H9 (cell line): Measurements from ENCODE around the gene UPF1. TPM values are rescaled to one million over a fixed set of nuclear protein-coding genes. Genes with fewer than 3 reads are reported as not detected.

Source experiments
- DNase-seq: peaks from one replicate; pipeline ENCODE4 v3.0.0-alpha.2; 2017
- H2AFZ ChIP-seq: one replicate; pipeline ENCODE4 v1.6.1; 2013; ENCODE audit warnings: mild to moderate bottlenecking, low read length, control low read depth, moderate library complexity
- H2AK5ac ChIP-seq: 2 replicates; pipeline ENCODE4 v1.6.1; 2013; ENCODE audit warnings: low read length, control low read depth, mixed read lengths; ENCODE audit not compliant: insufficient read length
- H2BK120ac ChIP-seq: one replicate; pipeline ENCODE4 v1.6.1; 2013; ENCODE audit warnings: low read depth, mild to moderate bottlenecking, low read length, control low read depth, inconsistent platforms; ENCODE audit not compliant: poor library complexity, severe bottlenecking
- H2BK12ac ChIP-seq: 2 replicates; pipeline ENCODE4 v1.6.1; 2013; ENCODE audit warnings: low read length, control low read depth, mixed read lengths, low read depth; ENCODE audit not compliant: insufficient read length
- H2BK15ac ChIP-seq: 2 replicates; pipeline ENCODE4 v1.6.1; 2013; ENCODE audit warnings: low read depth, low read length, control low read depth
- H2BK20ac ChIP-seq: one replicate; pipeline ENCODE4 v1.6.1; 2013; ENCODE audit warnings: low read depth, mild to moderate bottlenecking, low read length, control low read depth, inconsistent platforms; ENCODE audit not compliant: poor library complexity, severe bottlenecking
- H2BK5ac ChIP-seq: 2 replicates; pipeline ENCODE4 v1.6.1; 2013; ENCODE audit warnings: low read length, control low read depth, mixed read lengths; ENCODE audit not compliant: insufficient read length
- H3K14ac ChIP-seq: 2 replicates; pipeline ENCODE4 v1.6.1; 2013; ENCODE audit warnings: low read length, control low read depth; ENCODE audit not compliant: insufficient read depth
- H3K18ac ChIP-seq: 2 replicates; pipeline ENCODE4 v1.6.1; 2013; ENCODE audit warnings: low read depth, mild to moderate bottlenecking, mixed read lengths, low read length, control low read depth; ENCODE audit not compliant: insufficient read length
- H3K23ac ChIP-seq: 2 replicates; pipeline ENCODE4 v1.6.1; 2013; ENCODE audit warnings: low read length, control low read depth, mixed read lengths, low read depth; ENCODE audit not compliant: insufficient read length
- H3K23me2 ChIP-seq: 2 replicates; pipeline ENCODE4 v1.6.1; 2013; ENCODE audit warnings: low read depth, mild to moderate bottlenecking, mixed read lengths, low read length, control low read depth; ENCODE audit not compliant: insufficient read length, poor library complexity, severe bottlenecking
- H3K27ac ChIP-seq: 2 replicates; pipeline ENCODE4 v1.5.1; 2013; ENCODE audit warnings: low read length, control low read depth, mixed read lengths, low read depth; ENCODE audit not compliant: insufficient read length
- H3K27me3 ChIP-seq: 2 replicates; pipeline ENCODE4 v1.6.1; 2013; ENCODE audit warnings: low read length, control low read depth, inconsistent platforms; ENCODE audit not compliant: insufficient read depth
- H3K4ac ChIP-seq: 2 replicates; pipeline ENCODE4 v1.6.1; 2013; ENCODE audit warnings: low read depth, mild to moderate bottlenecking, control low read depth, inconsistent platforms, low read length, moderate library complexity
- H3K4me1 ChIP-seq: 2 replicates; pipeline ENCODE4 v1.6.1; 2013; ENCODE audit warnings: low read length, control low read depth, inconsistent platforms; ENCODE audit not compliant: insufficient read depth
- H3K4me2 ChIP-seq: 2 replicates; pipeline ENCODE4 v1.6.1; 2013; ENCODE audit warnings: low read length, control low read depth, mixed read lengths; ENCODE audit not compliant: insufficient read length, insufficient read depth
- H3K56ac ChIP-seq: 2 replicates; pipeline ENCODE4 v1.6.1; 2013; ENCODE audit warnings: low read depth, mild to moderate bottlenecking, mixed read lengths, low read length, control low read depth; ENCODE audit not compliant: insufficient read length
- H3K79me1 ChIP-seq: 2 replicates; pipeline ENCODE4 v1.6.1; 2013; ENCODE audit warnings: low read depth, mild to moderate bottlenecking, moderate library complexity, low read length, control low read depth, inconsistent platforms; ENCODE audit not compliant: insufficient read depth, poor library complexity, severe bottlenecking
- H3K79me2 ChIP-seq: 2 replicates; pipeline ENCODE4 v1.6.1; 2013; ENCODE audit warnings: low read length, control low read depth, inconsistent platforms; ENCODE audit not compliant: insufficient read depth
- H3K9ac ChIP-seq: 2 replicates; pipeline ENCODE4 v1.6.1; 2013; ENCODE audit warnings: low read length, control low read depth, mixed read lengths; ENCODE audit not compliant: insufficient read length; ENCODE audit errors: extremely low read depth
- H3K9me3 ChIP-seq: one replicate; pipeline ENCODE4 v1.6.1; 2013; ENCODE audit warnings: low read depth, low read length, inconsistent platforms; ENCODE audit not compliant: control insufficient read depth
- H3T11ph ChIP-seq: one replicate; pipeline ENCODE4 v1.6.1; 2013; ENCODE audit warnings: mild to moderate bottlenecking, low read length, control low read depth, inconsistent platforms
- H4K20me1 ChIP-seq: one replicate; pipeline ENCODE4 v1.6.1; 2013; ENCODE audit not compliant: control insufficient read depth, insufficient read length, insufficient read depth
- H4K5ac ChIP-seq: 2 replicates; pipeline ENCODE4 v1.6.1; 2013; ENCODE audit warnings: low read depth, mild to moderate bottlenecking, mixed read lengths, low read length, control low read depth; ENCODE audit not compliant: insufficient read length
- H4K8ac ChIP-seq: replicated peaks from 2 replicates; pipeline ENCODE4 v1.6.1; 2013; ENCODE audit warnings: low read length, control low read depth, mixed read lengths, low read depth; ENCODE audit not compliant: insufficient read length
- H4K91ac ChIP-seq: 2 replicates; pipeline ENCODE4 v1.6.1; 2013; ENCODE audit warnings: low read depth, mild to moderate bottlenecking, moderate library complexity, mixed read lengths, low read length, control low read depth; ENCODE audit not compliant: insufficient read length
- H3K27ac Mint-ChIP-seq, 3 experiments: 2 replicates in 2 of 3; 3 replicates in 1 of 3; pipeline ENCODE4 v1.8.0; 2020 to 2021; ENCODE audit warnings: mixed read lengths in 3 of 3, mild to moderate bottlenecking in 1 of 3, moderate library complexity in 1 of 3
- H3K27me3 Mint-ChIP-seq: 2 replicates; pipeline ENCODE4 v1.8.0; 2021; ENCODE audit warnings: low read depth, mild to moderate bottlenecking, moderate library complexity, mixed read lengths
- H3K36me3 Mint-ChIP-seq, 3 experiments: 2 replicates in 2 of 3; 3 replicates in 1 of 3; pipeline ENCODE4 v1.8.0; 2020 to 2021; ENCODE audit warnings: low read depth in 3 of 3, mixed read lengths in 3 of 3; ENCODE audit not compliant: insufficient read depth in 1 of 3
- H3K4me1 Mint-ChIP-seq, 2 experiments: 2 replicates each; pipeline ENCODE4 v1.8.0; 2020; ENCODE audit warnings: mixed read lengths in 2 of 2
- H3K4me3 Mint-ChIP-seq, 2 experiments: 2 replicates in 1 of 2; 3 replicates in 1 of 2; pipeline ENCODE4 v1.8.0; 2020 to 2021; ENCODE audit warnings: mild to moderate bottlenecking in 2 of 2, mixed read lengths in 2 of 2, moderate library complexity in 1 of 2
- H3K9me3 Mint-ChIP-seq, 2 experiments: 2 replicates in 1 of 2; 3 replicates in 1 of 2; pipeline ENCODE4 v1.8.0; 2020; ENCODE audit warnings: mild to moderate bottlenecking in 2 of 2, mixed read lengths in 2 of 2, moderate library complexity in 1 of 2
- CTCF ChIP-seq: fragments of 200-600 bp; sonication (generic); conservative IDR thresholded peaks from 3 replicates; pipeline ENCODE4 v1.8.0; 2021; ENCODE audit warnings: antibody characterized with exemption, mild to moderate bottlenecking
- WGBS: extraction: QIAGEN DNeasy Blood & Tissue Kit; methylation state at CpG from one replicate; pipeline ENCODE4 v1.1.7; 2013; ENCODE audit warnings: missing lambda C conversion rate, low lambda C conversion rate, mixed read lengths; ENCODE audit not compliant: insufficient read length; ENCODE audit errors: extremely low coverage; 5-methylcytosine and 5-hydroxymethylcytosine counted together
- total RNA-seq: library from RNA; stranded (reverse); gene quantifications from 2 replicates; pipeline ENCODE4 v1.2.1, GENCODE V29; 2021

The UPF1 gene
- total RNA-seq, 1 experiment from 2014 or later, result 85.4 TPM

GRCh38 chr19:18881491-18881890 lies 49.7 kb downstream of the UPF1 start:
- no peaks in the 10 kb centered on the region for H3K9me3 ChIP-seq
- no peak overlapping the region for H2BK5ac ChIP-seq
- no peak overlapping the region for H2BK12ac ChIP-seq
- H3K18ac ChIP-seq, result no peak overlapping the region
- no peak overlapping the region for H3K14ac ChIP-seq
- peaks cover 32 to 64% (median 46%) of the 10 kb centered on the region in 3 experiments; a peak in 6 of 7 replicates for H3K36me3 Mint-ChIP-seq
- H3K4me1 Mint-ChIP-seq, result no peaks in the 10 kb centered on the region
- peaks cover 3% of the 10 kb centered on the region for H3K23me2 ChIP-seq
- H4K8ac ChIP-seq, result no peak overlapping the region
- H2BK20ac ChIP-seq, result no peak overlapping the region
- no peaks in the 10 kb centered on the region for H3K27me3 ChIP-seq
- H3K27ac ChIP-seq, result no peak overlapping the region
- no peaks in the 10 kb centered on the region for H3K79me1 ChIP-seq
- no peak for TF ChIP-seq CTCF
- no peak overlapping the region for H2BK15ac ChIP-seq
- H2AK5ac ChIP-seq, result no peak overlapping the region
- H3T11ph ChIP-seq, result no peak overlapping the region
- H3K27me3 Mint-ChIP-seq, result no peaks in the 10 kb centered on the region
- no peak overlapping the region for H4K91ac ChIP-seq
- no peak overlapping the region for H3K27ac Mint-ChIP-seq
- H4K5ac ChIP-seq, result no peak overlapping the region
- peaks cover 0 to 9% of the 10 kb centered on the region in 2 experiments; a peak in 3 of 5 replicates for H3K9me3 Mint-ChIP-seq
- no peak overlapping the region for H3K9ac ChIP-seq
- no peak overlapping the region for H2AFZ ChIP-seq
- no peak overlapping the region for H3K23ac ChIP-seq
- no peaks in the 10 kb centered on the region for H3K79me2 ChIP-seq
- peak overlapping the region in 1 of 2 experiments; percentile 4; a peak in 1 of 5 replicates for H3K4me3 Mint-ChIP-seq
- no peaks in the 10 kb centered on the region for H3K4me1 ChIP-seq
- no CpG with 5 or more reads among the region's 7 CpGs for WGBS
- no peak for DNase-seq
- no peak overlapping the region for H2BK120ac ChIP-seq
- no peak overlapping the region for H3K56ac ChIP-seq
- no peak overlapping the region for H3K4me2 ChIP-seq
- no peaks in the 10 kb centered on the region for H4K20me1 ChIP-seq
- H3K4ac ChIP-seq, result no peak overlapping the region
